Lower leg skin (tissue), 4 donors: ENCODE results near the gene FBXO38. TPM values are rescaled to one million over a fixed set of nuclear protein-coding genes. Genes with fewer than 3 reads are reported as not detected.
"Not testable (repeated sequence)": the region's sequence is repeated elsewhere in the genome, so short reads cannot be mapped to it uniquely, and the experiment has no call there.

Experiments used
- DNase-seq, 2 donors: peaks; one replicate each; pipeline ENCODE4 v3.0.0-alpha.2; 2019; ENCODE audit warnings: low spot score in 2 of 2
- H3K4me3 ChIP-seq: fragments of 200-600 bp; sonication (generic); 2 replicates; pipeline ENCODE4 v1.5.1; 2017; ENCODE audit warnings: mild to moderate bottlenecking, low read depth; ENCODE audit not compliant: poor library complexity, severe bottlenecking
- CTCF ChIP-seq, 3 donors: fragments of 450-650 bp; IDR thresholded peaks; one replicate each; pipeline ENCODE4 v1.5.1; 2016; ENCODE audit warnings: antibody characterized with exemption in 3 of 3, mild to moderate bottlenecking in 3 of 3, moderate library complexity in 2 of 3
- POLR2A ChIP-seq, 2 donors: fragments of 450-650 bp; IDR thresholded peaks; one replicate each; pipeline ENCODE4 v1.6.1; 2016 to 2017; ENCODE audit warnings: antibody characterized with exemption in 2 of 2, mild to moderate bottlenecking in 1 of 2, moderate library complexity in 1 of 2
- WGBS, 2 donors: methylation state at CpG; one replicate each; pipeline ENCODE4 v1.1.5; 2018; 5-methylcytosine and 5-hydroxymethylcytosine counted together
- intact Hi-C: fragments of 100-400 bp; cut with DNase I; formaldehyde crosslinking; loops from one replicate; pipeline ENCODE4 v1.15.0; 2023; ENCODE audit warnings: low total_unique reads
- total RNA-seq, 4 donors: library from RNA; depleted of rRNA; stranded (reverse); fragments of >200 nt; gene quantifications; one replicate each; pipeline ENCODE4 v1.1.0, GENCODE V29; 2016

The FBXO38 gene
- total RNA-seq, 4 donors from 2014 or later, result 31.7 to 76.7 (median 42.1) TPM

- DNase-seq, result no peak
- TF ChIP-seq POLR2A (IDR thresholded peaks at IDR 0.05) (no peak), CTCF (IDR thresholded peaks at IDR 0.05) (no peak)
- H3K4me3 ChIP-seq, result no peak overlapping the region
- intact Hi-C loops, result loop anchor here (10.0 kb wide), 1 partner anchor 267 kb away; no protein-coding TSS in a partner anchor
- WGBS, 2 donors, result 81 to 84% methylated on average over 3 of the region's 3 CpGs
These were observed 74.5 kb downstream of the FBXO38 start for GRCh38 chr5:148458036-148458888.

DNA sequence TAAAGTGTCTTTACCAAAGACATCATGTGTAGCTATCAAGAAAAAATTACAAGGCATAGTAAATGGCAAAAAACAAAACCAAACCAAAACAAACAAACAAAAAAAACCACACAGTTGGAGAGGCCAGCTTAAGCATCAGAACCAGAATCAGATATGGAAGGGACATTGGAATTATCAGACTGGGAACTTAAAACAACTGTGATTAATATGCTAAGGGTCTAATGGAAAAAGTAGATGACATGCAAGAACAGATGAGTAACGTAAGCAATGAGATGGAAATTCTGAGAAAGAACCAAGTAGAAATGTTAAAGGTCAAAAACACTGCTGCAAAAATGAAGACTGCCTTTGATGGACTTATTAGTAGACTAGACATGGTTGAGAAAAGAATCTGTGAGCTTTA, 75.9 kb downstream of the FBXO38 start:
- WGBS, 2 donors, result 59 to 62% methylated on average over 1 of the region's 1 CpG
- intact Hi-C loops, result loop anchor here (10.0 kb wide), 1 partner anchor 265 kb away; no protein-coding TSS in a partner anchor
- no peak for TF ChIP-seq CTCF (IDR thresholded peaks at IDR 0.05)
- no peak for TF ChIP-seq POLR2A (IDR thresholded peaks at IDR 0.05)
- H3K4me3 ChIP-seq, result no peak overlapping the region
- DNase-seq, result no peak

GRCh38 chr5:148465381-148466235, 81.8 kb downstream of the FBXO38 start:
- DNase-seq, result no peak
- no peak overlapping the region for H3K4me3 ChIP-seq
- WGBS, 2 donors, result 63 to 64% methylated on average over 4 of the region's 4 CpGs
- no peak for TF ChIP-seq CTCF (IDR thresholded peaks at IDR 0.05)
- no peak for TF ChIP-seq POLR2A (IDR thresholded peaks at IDR 0.05)
- intact Hi-C loops, result no loop called here

- no peak overlapping the region for H3K4me3 ChIP-seq
- no peak for TF ChIP-seq CTCF (IDR thresholded peaks at IDR 0.05)
- no peak for TF ChIP-seq POLR2A (IDR thresholded peaks at IDR 0.05)
- 57 to 62% methylated on average over 4 of the region's 4 CpGs for WGBS, 2 donors
- intact Hi-C loops, result no loop called here
- no peak for DNase-seq
These were observed 82.5 kb downstream of the FBXO38 start for GRCh38 chr5:148466236-148466580.

GRCh38 chr5:148467958-148468357, 84.2 kb downstream of the FBXO38 start:
- H3K4me3 ChIP-seq, result no peak overlapping the region
- intact Hi-C loops, result no loop called here
- WGBS, 2 donors, result 88 to 97% methylated on average over 1 of the region's 1 CpG
- no peak for DNase-seq
- no peak for TF ChIP-seq POLR2A (IDR thresholded peaks at IDR 0.05)
- no peak for TF ChIP-seq CTCF (IDR thresholded peaks at IDR 0.05)

GRCh38 chr5:148468746-148469145, 85.0 kb downstream of the FBXO38 start:
- 80 to 84% methylated on average over 5 of the region's 5 CpGs for WGBS, 2 donors
- DNase-seq, intact Hi-C loops, H3K4me3 ChIP-seq: not testable (repeated sequence)
